CD1c-positive myeloid dendritic cell (primary cell): ENCODE measurements around the gene RRP7A.
"Not testable (repeated sequence)": the region's sequence is repeated elsewhere in the genome, so short reads cannot be mapped to it uniquely, and the experiment has no call there.

ENCODE experiments used
- DNase-seq: peaks from one replicate; pipeline ENCODE4 v3.0.0-alpha.2; 2016; ENCODE audit errors: extremely low spot score

RRP7A gene

GRCh38 chr22:42536166-42536565 is 16.6 kb upstream of the RRP7A start:
- no peak for DNase-seq

GRCh38 chr22:42535082-42535731 is 15.6 kb upstream of the RRP7A start:
- not testable (repeated sequence) for DNase-seq

DNA sequence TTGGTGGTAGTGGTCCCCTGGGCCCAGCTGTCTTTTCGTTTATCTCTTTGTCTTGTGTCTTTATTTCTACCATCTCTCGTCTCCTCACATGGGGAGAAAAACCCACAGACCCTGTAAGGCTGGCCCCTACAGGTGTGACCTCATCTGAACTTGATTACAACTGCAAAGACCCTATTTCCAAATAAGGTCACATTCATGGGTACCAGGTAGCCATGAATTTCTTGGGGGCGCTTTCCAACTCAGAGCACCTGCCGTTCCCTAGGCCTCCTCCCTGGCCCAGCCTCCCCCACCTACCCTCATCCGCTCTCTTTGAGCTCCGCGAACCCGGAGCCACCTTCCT is 14.0 kb upstream of the RRP7A start:
- DNase-seq = no peak

- not testable (repeated sequence) for DNase-seq
These were observed 11.9 kb upstream of the RRP7A start for GRCh38 chr22:42531401-42532084.

DNA sequence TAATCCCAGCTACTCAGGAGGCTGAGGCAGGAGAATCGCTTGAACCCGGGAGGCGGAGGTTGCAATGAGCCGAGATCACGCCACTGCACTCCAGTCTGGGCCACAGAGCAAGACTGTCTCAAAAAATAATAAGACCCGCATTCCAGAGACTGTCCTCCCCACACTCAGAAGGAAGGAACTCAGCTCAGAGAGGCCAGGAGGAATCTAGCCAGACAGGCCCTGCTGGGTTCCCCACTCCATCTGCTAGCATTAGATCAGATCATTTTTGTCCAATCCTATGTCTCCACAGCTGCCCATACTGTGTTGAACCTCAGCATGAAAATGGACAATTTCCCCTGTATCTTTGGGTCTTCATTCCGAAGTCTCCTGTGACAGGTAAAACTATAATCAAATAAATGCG is 9.8 kb upstream of the RRP7A start:
- not testable (repeated sequence) for DNase-seq

GRCh38 chr22:42528591-42529307 is 9.2 kb upstream of the RRP7A start:
- no peak for DNase-seq

DNA sequence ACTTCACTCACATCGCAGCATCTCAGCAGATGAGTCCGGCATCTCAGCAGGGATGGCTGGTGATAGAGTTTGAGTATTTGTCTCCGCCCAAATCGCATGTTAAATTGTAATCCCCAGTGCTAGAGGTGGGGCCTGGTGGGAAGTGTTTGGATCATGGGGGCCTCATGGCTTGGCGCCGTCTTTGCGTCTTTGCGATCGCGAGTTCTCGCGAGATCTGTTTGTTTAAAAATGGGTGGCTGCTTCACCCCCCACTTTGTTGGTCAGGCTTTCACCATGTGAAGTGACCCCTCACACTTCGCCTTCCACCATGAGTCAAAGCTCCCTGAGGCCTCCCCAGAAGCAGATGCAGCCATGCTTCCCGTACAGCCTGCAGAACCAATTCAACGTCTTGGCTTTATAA is 3.0 kb upstream of the RRP7A start:
- DNase-seq = no peak

GRCh38 chr22:42521228-42521546 is 1.6 kb upstream of the RRP7A start:
- DNase-seq = no peak

DNA sequence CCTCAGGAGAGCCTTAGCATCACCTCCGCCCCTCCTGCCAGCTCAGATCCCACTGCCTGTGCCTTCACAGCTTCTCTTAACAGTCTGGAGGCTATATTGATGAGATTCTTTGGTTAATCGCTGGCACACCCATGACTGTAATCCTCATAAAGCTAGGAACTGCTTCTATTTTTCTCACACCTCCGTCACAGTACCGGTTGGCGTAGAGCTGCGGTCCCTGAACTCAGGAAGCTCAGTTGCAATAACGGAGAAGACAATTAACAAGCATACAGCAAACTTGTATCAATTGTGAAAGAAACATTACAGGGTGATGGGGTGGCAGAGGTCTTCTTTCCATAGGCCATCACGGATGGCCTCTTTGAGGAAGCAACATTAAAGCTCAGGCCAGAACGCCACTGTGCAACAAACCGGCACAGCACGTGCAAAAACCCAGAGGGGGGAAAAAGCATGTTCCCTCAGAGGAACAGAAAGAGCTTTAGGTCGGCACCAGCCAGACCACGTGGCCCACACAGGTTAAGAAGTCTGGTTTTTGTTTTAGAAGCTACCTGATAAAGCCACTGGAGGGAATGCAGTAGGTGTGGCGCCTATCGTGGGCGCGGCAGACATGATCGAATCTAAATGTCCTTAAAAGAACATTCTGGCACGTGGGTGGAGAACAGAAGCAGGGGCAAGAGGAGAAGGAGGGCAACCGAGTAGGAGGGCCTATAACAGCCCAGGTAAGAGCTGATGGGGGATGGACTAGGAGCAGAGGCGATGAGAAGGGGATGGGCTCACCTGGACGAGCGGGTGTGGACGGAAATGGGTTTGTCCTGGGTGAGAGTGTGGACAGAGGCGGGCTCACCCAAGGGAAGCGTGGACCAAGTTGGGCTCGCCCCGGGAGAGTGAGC is 715 bp downstream of the RRP7A start:
- DNase-seq = not testable (repeated sequence)

DNA sequence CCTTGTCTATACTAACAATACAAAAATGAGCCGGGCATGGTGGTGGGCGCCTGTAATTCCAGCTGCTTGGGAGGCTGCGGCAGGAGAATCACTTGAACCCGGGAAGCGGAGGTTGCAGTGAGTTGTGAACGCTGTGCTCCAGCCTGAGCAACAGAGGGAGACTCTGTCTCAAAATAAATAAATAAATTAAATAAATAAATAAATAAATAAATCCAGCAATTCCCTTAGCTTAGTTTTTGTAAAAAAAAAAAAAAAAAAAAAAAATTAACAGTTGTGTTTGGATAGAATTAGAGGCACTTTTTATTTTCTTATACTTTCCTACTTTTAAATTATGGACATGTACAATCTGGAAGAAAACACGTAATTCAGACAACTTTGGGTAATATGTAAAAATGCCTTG is 2.5 kb downstream of the RRP7A start:
- DNase-seq = not testable (repeated sequence)

DNA sequence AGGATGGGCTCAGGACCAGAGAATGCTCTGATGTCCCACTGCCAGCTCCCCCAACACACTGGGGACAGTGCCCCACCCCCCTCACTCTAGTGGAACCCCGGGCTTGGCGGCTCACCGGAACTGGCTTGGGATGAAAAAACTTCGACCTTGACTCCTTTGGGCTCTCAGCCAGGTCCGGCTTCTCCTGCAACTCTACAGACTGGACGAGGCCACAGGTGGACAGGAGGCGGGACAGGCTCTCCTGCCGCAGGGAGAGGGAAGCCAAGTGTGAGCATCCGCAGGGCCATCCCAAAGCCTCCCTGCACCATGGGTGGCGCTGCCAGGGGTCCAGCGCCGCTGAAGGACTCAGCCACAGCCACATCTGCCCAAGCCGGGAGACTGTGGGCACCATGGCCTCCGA is 3.7 kb downstream of the RRP7A start:
- DNase-seq = no peak

DNA sequence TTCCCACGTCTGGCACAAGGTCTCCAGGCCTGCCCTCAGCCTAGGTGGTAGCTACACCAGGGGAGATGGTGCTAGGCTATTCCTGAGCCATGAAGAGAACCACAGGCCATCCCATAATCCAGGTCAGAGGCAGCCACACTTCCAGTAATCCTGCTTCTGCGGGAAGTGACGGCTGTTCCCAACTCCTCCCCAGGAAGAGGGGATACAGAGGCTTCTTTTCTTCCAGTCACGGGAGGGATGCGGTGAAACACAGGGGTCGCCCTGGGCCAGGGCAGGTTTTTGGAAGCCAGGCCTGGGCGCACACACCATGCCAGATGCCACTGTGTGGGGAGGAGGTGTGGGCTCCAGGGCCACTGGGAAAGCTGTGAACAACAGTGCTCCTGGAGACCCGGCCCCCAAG is 4.3 kb downstream of the RRP7A start:
- not testable (repeated sequence) for DNase-seq

DNA sequence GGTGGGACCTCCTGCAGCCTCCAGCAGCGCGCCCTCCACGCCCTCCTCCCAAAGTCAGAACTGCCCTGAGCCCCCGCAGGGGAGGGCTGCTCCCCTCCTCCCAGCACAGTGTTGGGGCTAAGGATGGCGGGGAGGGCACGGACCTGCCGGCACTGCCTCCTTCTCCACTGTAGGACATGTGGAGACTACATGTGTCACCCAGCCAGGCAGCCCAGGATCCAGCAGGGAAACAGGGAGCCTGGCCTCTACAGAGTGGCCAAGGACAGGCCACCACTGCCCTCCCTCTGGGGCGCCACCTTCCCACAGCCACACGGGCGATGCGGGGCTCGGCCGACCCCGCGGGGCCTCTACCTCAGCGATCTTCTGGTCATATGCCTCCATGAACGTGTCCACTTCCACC is 5.3 kb downstream of the RRP7A start:
- DNase-seq = not testable (repeated sequence)

DNA sequence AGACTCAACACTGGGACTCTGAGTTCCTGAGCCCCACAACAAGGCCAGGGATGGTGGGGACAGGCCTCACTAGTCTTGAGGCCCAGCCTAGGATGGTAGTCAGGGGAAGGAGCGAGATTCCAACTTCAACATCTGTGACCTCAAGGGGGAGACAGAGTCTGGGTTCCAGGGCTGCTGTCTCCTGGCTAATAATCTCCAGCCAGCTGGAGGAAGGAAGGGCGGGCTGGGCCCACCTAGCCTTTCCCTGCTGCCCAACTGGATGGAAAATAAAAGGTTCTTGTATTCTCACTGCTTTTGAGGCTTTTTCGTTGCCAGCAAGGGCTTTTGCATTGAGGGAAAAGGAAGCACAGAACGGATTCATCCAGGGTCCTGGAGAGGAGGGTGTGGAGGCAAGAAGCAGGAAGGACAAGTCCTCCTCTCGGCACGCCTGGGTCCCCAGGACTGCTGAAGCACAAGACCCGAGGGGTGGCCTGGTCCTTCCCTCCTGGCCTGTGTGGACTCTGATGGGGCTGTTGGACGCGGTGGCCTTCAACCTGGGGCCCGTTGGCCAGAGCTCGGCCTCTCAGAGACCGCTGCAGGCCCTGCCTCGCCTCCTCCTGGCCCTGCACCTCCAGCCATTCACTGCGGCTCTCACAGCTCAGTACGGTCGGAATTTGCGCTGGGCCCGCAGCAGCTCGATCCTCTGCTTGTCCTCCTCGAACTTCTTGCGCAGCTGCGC is 7.2 kb downstream of the RRP7A start:
- DNase-seq = not testable (repeated sequence)

DNA sequence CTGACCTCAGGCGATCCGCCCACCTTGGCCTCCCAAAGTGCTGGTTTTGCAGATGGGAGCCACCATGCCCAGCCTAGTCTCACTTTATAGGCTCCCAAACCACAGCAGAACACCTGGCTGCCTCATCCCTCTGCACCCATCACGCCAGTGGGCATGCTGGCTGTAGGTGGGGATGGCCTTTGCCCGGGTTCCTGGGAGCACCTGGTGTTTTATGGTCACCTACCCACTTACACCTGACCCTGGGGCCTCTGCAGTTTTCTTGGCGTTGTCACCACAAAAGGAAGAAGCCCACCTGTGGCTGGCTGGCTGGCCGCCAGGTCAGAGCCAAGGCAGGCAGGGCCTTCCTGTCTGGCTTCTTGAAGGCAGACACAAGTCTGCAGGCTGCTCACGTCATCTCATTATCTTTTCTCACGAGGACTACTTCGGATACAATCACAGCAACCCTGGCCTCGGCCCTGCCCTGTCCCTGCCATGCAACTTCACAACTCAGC is 8.2 kb downstream of the RRP7A start:
- DNase-seq = no peak

DNA sequence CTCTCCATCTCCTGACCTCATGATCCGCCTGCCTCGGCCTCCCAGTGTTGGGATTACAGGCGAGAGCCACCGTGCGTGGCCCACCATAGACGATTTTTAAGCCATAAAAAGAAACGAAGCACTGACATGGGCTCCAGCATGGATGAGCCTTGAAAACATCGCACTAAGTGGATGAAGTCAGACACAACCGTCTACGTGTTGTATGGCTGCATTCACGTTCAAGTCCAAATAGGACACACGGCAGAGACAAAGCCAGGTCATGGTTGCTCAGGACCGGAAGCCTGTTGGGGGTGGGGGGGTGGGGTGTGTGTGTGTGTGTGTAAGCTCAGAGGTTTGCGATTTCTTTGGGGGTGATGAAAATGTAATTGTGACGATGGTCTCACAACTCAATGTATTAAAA is 10.0 kb downstream of the RRP7A start:
- DNase-seq = no peak

GRCh38 chr22:42508975-42509364 is 10.6 kb downstream of the RRP7A start:
- not testable (repeated sequence) for DNase-seq

DNA sequence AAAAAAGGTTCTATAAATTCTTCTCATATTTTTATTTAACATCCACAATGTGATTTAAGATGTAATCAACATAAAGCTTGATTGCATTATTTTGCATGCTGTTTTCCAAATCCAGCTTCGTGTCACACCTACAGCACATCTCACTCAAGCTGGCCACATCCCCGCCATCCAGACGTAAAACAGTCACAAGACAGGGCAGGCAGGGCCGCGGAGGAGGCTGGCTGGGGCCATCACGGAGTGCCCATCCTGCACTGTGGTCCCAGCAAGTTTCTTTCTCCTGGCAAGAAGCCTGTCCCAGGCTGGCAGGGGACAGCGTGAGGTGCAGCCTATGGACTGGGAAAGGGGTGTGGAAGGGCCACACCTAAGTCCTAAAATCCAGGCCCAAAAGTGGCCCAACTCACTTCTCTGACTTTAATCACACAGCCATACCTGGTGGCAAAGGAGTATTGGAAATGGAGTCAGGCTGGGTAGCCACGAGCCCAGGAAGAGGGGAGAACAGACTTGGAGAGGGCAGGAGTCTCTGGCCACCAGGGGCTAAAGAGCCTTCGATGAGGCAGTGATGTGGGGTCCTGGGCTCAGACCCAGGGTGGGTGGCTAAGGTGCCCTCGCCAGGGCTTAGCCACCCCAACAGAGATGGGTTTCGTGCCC is 11.1 kb downstream of the RRP7A start:
- not testable (repeated sequence) for DNase-seq

DNA sequence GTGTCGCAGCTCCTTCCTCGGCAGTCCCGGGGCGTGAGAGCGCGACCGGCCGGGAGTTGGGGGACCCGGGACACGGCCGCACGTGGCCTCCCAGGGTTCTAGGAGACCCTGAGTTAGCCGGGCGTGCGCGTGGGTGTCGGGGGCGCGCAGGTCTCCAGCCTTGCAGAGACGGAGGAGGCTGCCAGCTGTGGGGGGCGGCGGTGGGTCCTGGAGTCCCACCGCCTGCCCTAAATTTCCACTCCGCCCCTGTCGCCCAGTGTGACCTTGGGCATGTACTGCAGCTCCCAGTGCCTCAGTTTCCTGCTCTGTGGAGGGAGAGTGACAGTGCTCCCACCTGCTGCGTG is 18.8 kb downstream of the RRP7A start:
- no peak for DNase-seq

- peak; percentile 86 for DNase-seq
These were observed 19.3 kb downstream of the RRP7A start for GRCh38 chr22:42500161-42500835.
